H9 (cell line): Measurements from ENCODE around the gene BTRC. TPM values are rescaled to one million over a fixed set of nuclear protein-coding genes. Genes with fewer than 3 reads are reported as not detected.
A peak's percentile ranks its signal among the peaks of the same experiment; 100 is the strongest.

ENCODE experiments used
- DNase-seq: peaks from one replicate; pipeline ENCODE4 v3.0.0-alpha.2; 2017
- H2AFZ ChIP-seq: one replicate; pipeline ENCODE4 v1.6.1; 2013; ENCODE audit warnings: mild to moderate bottlenecking, low read length, control low read depth, moderate library complexity
- H2AK5ac ChIP-seq: 2 replicates; pipeline ENCODE4 v1.6.1; 2013; ENCODE audit warnings: low read length, control low read depth, mixed read lengths; ENCODE audit not compliant: insufficient read length
- H2BK120ac ChIP-seq: one replicate; pipeline ENCODE4 v1.6.1; 2013; ENCODE audit warnings: low read depth, mild to moderate bottlenecking, low read length, control low read depth, inconsistent platforms; ENCODE audit not compliant: poor library complexity, severe bottlenecking
- H2BK12ac ChIP-seq: 2 replicates; pipeline ENCODE4 v1.6.1; 2013; ENCODE audit warnings: low read length, control low read depth, mixed read lengths, low read depth; ENCODE audit not compliant: insufficient read length
- H2BK15ac ChIP-seq: 2 replicates; pipeline ENCODE4 v1.6.1; 2013; ENCODE audit warnings: low read depth, low read length, control low read depth
- H2BK20ac ChIP-seq: one replicate; pipeline ENCODE4 v1.6.1; 2013; ENCODE audit warnings: low read depth, mild to moderate bottlenecking, low read length, control low read depth, inconsistent platforms; ENCODE audit not compliant: poor library complexity, severe bottlenecking
- H2BK5ac ChIP-seq: 2 replicates; pipeline ENCODE4 v1.6.1; 2013; ENCODE audit warnings: low read length, control low read depth, mixed read lengths; ENCODE audit not compliant: insufficient read length
- H3K14ac ChIP-seq: 2 replicates; pipeline ENCODE4 v1.6.1; 2013; ENCODE audit warnings: low read length, control low read depth; ENCODE audit not compliant: insufficient read depth
- H3K18ac ChIP-seq: 2 replicates; pipeline ENCODE4 v1.6.1; 2013; ENCODE audit warnings: low read depth, mild to moderate bottlenecking, mixed read lengths, low read length, control low read depth; ENCODE audit not compliant: insufficient read length
- H3K23ac ChIP-seq: 2 replicates; pipeline ENCODE4 v1.6.1; 2013; ENCODE audit warnings: low read length, control low read depth, mixed read lengths, low read depth; ENCODE audit not compliant: insufficient read length
- H3K23me2 ChIP-seq: 2 replicates; pipeline ENCODE4 v1.6.1; 2013; ENCODE audit warnings: low read depth, mild to moderate bottlenecking, mixed read lengths, low read length, control low read depth; ENCODE audit not compliant: insufficient read length, poor library complexity, severe bottlenecking
- H3K27ac ChIP-seq: 2 replicates; pipeline ENCODE4 v1.5.1; 2013; ENCODE audit warnings: low read length, control low read depth, mixed read lengths, low read depth; ENCODE audit not compliant: insufficient read length
- H3K27me3 ChIP-seq: 2 replicates; pipeline ENCODE4 v1.6.1; 2013; ENCODE audit warnings: low read length, control low read depth, inconsistent platforms; ENCODE audit not compliant: insufficient read depth
- H3K4ac ChIP-seq: 2 replicates; pipeline ENCODE4 v1.6.1; 2013; ENCODE audit warnings: low read depth, mild to moderate bottlenecking, control low read depth, inconsistent platforms, low read length, moderate library complexity
- H3K4me1 ChIP-seq: 2 replicates; pipeline ENCODE4 v1.6.1; 2013; ENCODE audit warnings: low read length, control low read depth, inconsistent platforms; ENCODE audit not compliant: insufficient read depth
- H3K4me2 ChIP-seq: 2 replicates; pipeline ENCODE4 v1.6.1; 2013; ENCODE audit warnings: low read length, control low read depth, mixed read lengths; ENCODE audit not compliant: insufficient read length, insufficient read depth
- H3K56ac ChIP-seq: 2 replicates; pipeline ENCODE4 v1.6.1; 2013; ENCODE audit warnings: low read depth, mild to moderate bottlenecking, mixed read lengths, low read length, control low read depth; ENCODE audit not compliant: insufficient read length
- H3K79me1 ChIP-seq: 2 replicates; pipeline ENCODE4 v1.6.1; 2013; ENCODE audit warnings: low read depth, mild to moderate bottlenecking, moderate library complexity, low read length, control low read depth, inconsistent platforms; ENCODE audit not compliant: insufficient read depth, poor library complexity, severe bottlenecking
- H3K79me2 ChIP-seq: 2 replicates; pipeline ENCODE4 v1.6.1; 2013; ENCODE audit warnings: low read length, control low read depth, inconsistent platforms; ENCODE audit not compliant: insufficient read depth
- H3K9ac ChIP-seq: 2 replicates; pipeline ENCODE4 v1.6.1; 2013; ENCODE audit warnings: low read length, control low read depth, mixed read lengths; ENCODE audit not compliant: insufficient read length; ENCODE audit errors: extremely low read depth
- H3K9me3 ChIP-seq: one replicate; pipeline ENCODE4 v1.6.1; 2013; ENCODE audit warnings: low read depth, low read length, inconsistent platforms; ENCODE audit not compliant: control insufficient read depth
- H3T11ph ChIP-seq: one replicate; pipeline ENCODE4 v1.6.1; 2013; ENCODE audit warnings: mild to moderate bottlenecking, low read length, control low read depth, inconsistent platforms
- H4K20me1 ChIP-seq: one replicate; pipeline ENCODE4 v1.6.1; 2013; ENCODE audit not compliant: control insufficient read depth, insufficient read length, insufficient read depth
- H4K5ac ChIP-seq: 2 replicates; pipeline ENCODE4 v1.6.1; 2013; ENCODE audit warnings: low read depth, mild to moderate bottlenecking, mixed read lengths, low read length, control low read depth; ENCODE audit not compliant: insufficient read length
- H4K8ac ChIP-seq: replicated peaks from 2 replicates; pipeline ENCODE4 v1.6.1; 2013; ENCODE audit warnings: low read length, control low read depth, mixed read lengths, low read depth; ENCODE audit not compliant: insufficient read length
- H4K91ac ChIP-seq: 2 replicates; pipeline ENCODE4 v1.6.1; 2013; ENCODE audit warnings: low read depth, mild to moderate bottlenecking, moderate library complexity, mixed read lengths, low read length, control low read depth; ENCODE audit not compliant: insufficient read length
- H3K27ac Mint-ChIP-seq, 3 experiments: 2 replicates in 2 of 3; 3 replicates in 1 of 3; pipeline ENCODE4 v1.8.0; 2020 to 2021; ENCODE audit warnings: mixed read lengths in 3 of 3, mild to moderate bottlenecking in 1 of 3, moderate library complexity in 1 of 3
- H3K27me3 Mint-ChIP-seq: 2 replicates; pipeline ENCODE4 v1.8.0; 2021; ENCODE audit warnings: low read depth, mild to moderate bottlenecking, moderate library complexity, mixed read lengths
- H3K36me3 Mint-ChIP-seq, 3 experiments: 2 replicates in 2 of 3; 3 replicates in 1 of 3; pipeline ENCODE4 v1.8.0; 2020 to 2021; ENCODE audit warnings: low read depth in 3 of 3, mixed read lengths in 3 of 3; ENCODE audit not compliant: insufficient read depth in 1 of 3
- H3K4me1 Mint-ChIP-seq, 2 experiments: 2 replicates each; pipeline ENCODE4 v1.8.0; 2020; ENCODE audit warnings: mixed read lengths in 2 of 2
- H3K4me3 Mint-ChIP-seq, 2 experiments: 2 replicates in 1 of 2; 3 replicates in 1 of 2; pipeline ENCODE4 v1.8.0; 2020 to 2021; ENCODE audit warnings: mild to moderate bottlenecking in 2 of 2, mixed read lengths in 2 of 2, moderate library complexity in 1 of 2
- H3K9me3 Mint-ChIP-seq, 2 experiments: 2 replicates in 1 of 2; 3 replicates in 1 of 2; pipeline ENCODE4 v1.8.0; 2020; ENCODE audit warnings: mild to moderate bottlenecking in 2 of 2, mixed read lengths in 2 of 2, moderate library complexity in 1 of 2
- CTCF ChIP-seq: fragments of 200-600 bp; sonication (generic); conservative IDR thresholded peaks from 3 replicates; pipeline ENCODE4 v1.8.0; 2021; ENCODE audit warnings: antibody characterized with exemption, mild to moderate bottlenecking
- WGBS: extraction: QIAGEN DNeasy Blood & Tissue Kit; methylation state at CpG from one replicate; pipeline ENCODE4 v1.1.7; 2013; ENCODE audit warnings: missing lambda C conversion rate, low lambda C conversion rate, mixed read lengths; ENCODE audit not compliant: insufficient read length; ENCODE audit errors: extremely low coverage; 5-methylcytosine and 5-hydroxymethylcytosine counted together
- total RNA-seq: library from RNA; stranded (reverse); gene quantifications from 2 replicates; pipeline ENCODE4 v1.2.1, GENCODE V29; 2021

BTRC gene
- total RNA-seq, 1 experiment from 2014 or later, result 24.2 TPM

- no peaks in the 10 kb centered on the region for H3K9me3 ChIP-seq
- H3K27ac ChIP-seq, result no peak overlapping the region
- H3K56ac ChIP-seq, result no peak overlapping the region
- no peak overlapping the region for H3K4ac ChIP-seq
- H3K9me3 Mint-ChIP-seq, result no peaks in the 10 kb centered on the region; a peak in 1 of 5 replicates
- H3K14ac ChIP-seq, result no peak overlapping the region
- H4K8ac ChIP-seq, result no peak overlapping the region
- H4K5ac ChIP-seq, result no peak overlapping the region
- peak overlapping the region in 1 of 2 experiments; percentile 41; a peak in 2 of 5 replicates for H3K4me3 Mint-ChIP-seq
- H2BK12ac ChIP-seq, result no peak overlapping the region
- H3K79me1 ChIP-seq, result no peaks in the 10 kb centered on the region
- TF ChIP-seq CTCF, result no peak
- no peaks in the 10 kb centered on the region; a peak in 1 of 7 replicates for H3K36me3 Mint-ChIP-seq
- peaks cover 16% of the 10 kb centered on the region for H3K23me2 ChIP-seq
- peaks cover 8% of the 10 kb centered on the region; the same call in 1 of the 2 replicates for H3K27me3 ChIP-seq
- H2BK20ac ChIP-seq, result no peak overlapping the region
- no peak overlapping the region for H3K23ac ChIP-seq
- H3K4me1 ChIP-seq, result no peaks in the 10 kb centered on the region
- H3K18ac ChIP-seq, result no peak overlapping the region
- peak overlapping the region in 1 of 3 experiments; percentile 7; a peak in 2 of 7 replicates for H3K27ac Mint-ChIP-seq
- no peaks in the 10 kb centered on the region for H4K20me1 ChIP-seq
- no peak overlapping the region for H2AK5ac ChIP-seq
- H2AFZ ChIP-seq, result no peak overlapping the region
- H2BK5ac ChIP-seq, result no peak overlapping the region
- peaks cover 83% of the 10 kb centered on the region for H3K27me3 Mint-ChIP-seq
- peak overlapping the region; percentile 0 for H3K4me2 ChIP-seq
- H3K4me1 Mint-ChIP-seq, result peaks cover 24 to 28% of the 10 kb centered on the region in 2 experiments
- no peak overlapping the region for H3K9ac ChIP-seq
- no CpG with 5 or more reads among the region's 59 CpGs for WGBS
- no peak overlapping the region for H4K91ac ChIP-seq
- no peak overlapping the region for H3T11ph ChIP-seq
- no peaks in the 10 kb centered on the region for H3K79me2 ChIP-seq
- DNase-seq, result peak; percentile 60
- no peak overlapping the region for H2BK15ac ChIP-seq
- H2BK120ac ChIP-seq, result no peak overlapping the region
Measured at GRCh38 chr10:101566333-101567164, 212.6 kb downstream of the BTRC start.
